Iris pigment epithelial cell (primary cell): ENCODE data around the gene TAF1B.

Experiments used
- DNase-seq: peaks from one replicate; pipeline ENCODE4 v3.0.0-alpha.2; 2011; ENCODE audit warnings: low read depth

TAF1B gene

DNA sequence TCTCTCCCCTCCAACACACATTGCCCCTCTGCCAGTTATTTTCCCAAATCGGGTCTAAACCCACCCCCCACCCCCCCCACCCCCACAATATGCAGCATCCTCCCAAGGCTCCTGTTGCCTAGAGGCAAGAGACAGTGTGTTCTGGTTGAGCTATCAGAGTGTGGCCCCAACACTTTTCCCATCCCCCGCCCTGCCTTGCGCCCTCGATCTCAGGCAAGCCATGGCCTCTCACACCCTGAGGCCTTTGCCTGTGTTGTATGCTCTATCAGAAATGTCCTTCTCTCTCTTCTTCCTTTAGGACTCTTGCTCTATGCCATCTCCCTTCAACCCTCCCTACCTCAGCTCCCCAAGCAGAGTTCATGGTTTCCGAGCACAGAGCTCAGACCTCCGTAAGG is 98.7 kb downstream of the TAF1B start:
- DNase-seq, result no peak

DNA sequence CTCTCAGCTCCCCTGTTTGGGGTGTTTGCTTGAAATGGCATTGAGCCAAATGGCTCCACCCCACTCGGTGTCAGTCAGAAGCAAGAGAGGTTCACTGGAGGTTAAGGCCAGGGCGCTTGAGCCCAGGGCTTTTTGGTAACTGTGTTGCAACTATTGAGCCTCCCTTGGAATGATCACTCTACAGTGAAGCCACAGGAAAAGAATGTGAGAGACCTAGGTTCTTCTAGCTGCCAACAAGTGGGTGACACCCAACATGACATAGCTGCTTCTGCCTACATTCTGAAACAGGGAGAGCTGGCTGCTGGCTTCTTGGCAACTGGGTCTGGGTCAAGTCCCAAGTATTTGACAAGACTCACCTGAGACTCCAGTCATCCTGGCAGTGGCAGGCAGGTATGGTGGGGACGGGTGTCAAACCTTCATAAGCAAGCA is 101.1 kb downstream of the TAF1B start:
- DNase-seq, result no peak

GRCh38 chr2:9945596-9945995 is 102.3 kb downstream of the TAF1B start:
- no peak for DNase-seq

GRCh38 chr2:9946076-9946475 is 102.8 kb downstream of the TAF1B start:
- no peak for DNase-seq

DNA sequence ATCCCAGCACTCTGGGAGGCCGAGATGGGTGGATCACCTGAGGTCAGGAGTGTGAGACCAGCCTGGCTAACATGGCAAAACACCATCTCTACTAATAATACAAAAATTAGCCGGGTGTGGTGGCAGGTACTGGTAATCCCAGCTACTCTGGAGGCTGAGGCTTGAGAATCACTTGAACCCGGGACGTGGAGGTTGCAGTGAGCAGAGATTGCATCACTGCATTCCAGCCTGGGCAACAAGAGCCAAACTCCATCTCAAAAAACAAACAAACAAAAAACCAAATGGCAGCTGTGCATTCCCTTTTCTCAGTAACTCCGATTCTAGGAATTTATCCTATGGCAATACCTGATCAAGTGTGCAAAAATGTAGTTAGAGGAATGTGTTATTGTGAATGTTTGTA is 103.5 kb downstream of the TAF1B start:
- no peak for DNase-seq

DNA sequence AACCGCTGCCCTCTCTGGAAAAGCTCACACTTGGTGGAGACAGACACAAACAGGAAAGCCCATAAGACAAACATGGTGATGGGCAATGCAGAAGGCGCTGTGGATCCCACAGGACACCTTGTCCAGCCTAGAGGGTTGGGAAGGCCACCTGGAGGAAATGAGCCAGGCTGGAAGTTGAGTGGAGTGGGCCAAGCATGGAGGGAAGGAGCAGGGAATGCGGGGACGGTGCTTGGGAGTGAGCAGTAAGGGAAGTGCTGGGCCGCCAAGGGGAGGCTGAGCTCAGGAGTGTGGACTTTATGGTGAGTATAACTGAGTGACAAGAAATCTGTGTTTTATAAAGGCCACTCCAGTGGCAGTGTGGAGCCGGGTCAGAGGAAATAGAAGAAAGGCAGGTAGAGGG is 105.4 kb downstream of the TAF1B start:
- DNase-seq, result no peak

DNA sequence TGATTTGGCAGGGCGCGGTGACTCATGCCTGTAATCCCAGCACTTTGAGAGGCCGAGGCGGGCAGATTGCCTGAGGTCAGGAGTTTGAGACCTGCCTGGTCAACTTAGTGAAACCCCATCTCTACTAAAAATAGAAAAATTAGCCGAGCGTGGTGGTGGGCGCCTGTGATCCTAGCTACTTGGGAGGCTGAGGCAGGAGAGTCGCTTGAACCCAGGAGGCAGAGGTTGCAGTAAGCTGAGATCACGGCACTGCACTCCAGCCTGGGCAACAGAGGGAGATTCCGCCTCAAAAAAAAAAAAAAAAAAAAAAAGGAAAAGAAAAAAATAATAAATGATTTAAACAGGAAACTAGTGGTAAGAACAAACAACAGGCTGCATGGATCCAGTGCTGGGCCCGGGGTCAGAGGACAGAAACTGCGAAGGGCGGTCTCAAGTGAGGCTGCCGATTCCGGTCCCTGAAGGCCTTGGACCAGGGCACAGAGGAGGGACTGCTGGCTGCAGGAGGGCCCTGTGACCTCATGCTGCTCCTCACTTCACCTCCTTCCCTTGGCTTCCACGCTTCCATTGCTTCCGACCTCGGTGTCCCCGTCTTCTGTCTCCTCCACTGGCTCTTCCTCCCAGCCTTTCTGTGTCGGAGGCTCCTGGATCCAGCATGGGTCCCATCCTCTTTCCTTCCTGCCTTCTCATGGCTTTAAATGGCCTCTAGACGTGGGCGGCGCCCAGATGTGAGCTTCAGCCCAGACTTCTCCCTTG is 106.1 kb downstream of the TAF1B start:
- no peak for DNase-seq

GRCh38 chr2:9949992-9950520 is 106.8 kb downstream of the TAF1B start:
- no peak for DNase-seq

- DNase-seq, result no peak
These were observed 107.4 kb downstream of the TAF1B start for GRCh38 chr2:9950521-9951271.

DNA sequence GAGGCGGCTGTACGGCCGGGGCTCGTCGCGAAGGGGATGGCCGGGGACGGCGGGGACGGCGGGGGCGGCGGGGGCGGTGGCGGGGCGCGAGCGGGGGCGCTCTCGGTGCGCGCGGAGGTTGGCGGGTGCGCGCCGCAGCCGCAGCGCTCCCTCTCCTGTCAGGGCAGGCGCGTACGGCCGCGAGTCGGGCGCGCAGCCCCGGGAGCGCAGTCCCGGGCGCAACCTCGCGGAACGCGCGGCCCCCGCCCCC is 107.9 kb downstream of the TAF1B start:
- no peak for DNase-seq

GRCh38 chr2:9951522-9952285 is 108.4 kb downstream of the TAF1B start, which contains the start of gene GRHL1:
Gene GRHL1 (plus strand): TSS chr2:9951693. CDS start chr2:9951834, 141 bp downstream.
- DNase-seq, result peak; percentile 90

GRCh38 chr2:9952286-9952737 is 109.0 kb downstream of the TAF1B start:
- no peak for DNase-seq

DNA sequence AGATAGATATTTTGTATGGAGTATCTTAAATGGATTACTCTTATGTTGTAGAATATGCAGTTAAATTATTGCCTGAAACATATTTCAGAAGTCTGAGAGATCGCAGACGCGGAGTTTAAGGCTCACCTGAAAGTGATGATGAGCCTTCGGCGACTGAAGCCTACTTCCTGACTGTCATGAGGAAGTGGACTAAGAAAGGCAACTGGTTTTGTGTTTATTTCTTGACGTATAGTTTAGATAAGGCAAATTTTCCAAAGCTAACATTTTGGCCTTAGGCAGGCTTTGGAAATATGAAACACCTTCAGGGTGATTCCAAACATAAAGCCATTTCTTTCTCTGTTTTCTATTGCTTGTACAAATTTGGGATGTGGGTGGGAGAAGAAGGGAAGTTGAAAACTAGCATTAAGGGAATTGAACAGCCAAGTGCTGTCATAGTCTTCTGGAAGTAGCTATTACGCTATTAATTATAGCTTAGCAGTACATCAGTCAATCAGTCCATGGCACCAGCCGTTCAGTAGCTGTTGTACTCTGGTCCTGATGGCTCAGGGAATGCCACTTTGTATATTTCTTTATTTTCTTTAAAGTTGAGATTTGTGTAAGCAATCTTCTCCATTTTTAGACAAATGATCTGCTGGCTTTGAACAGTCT is 109.7 kb downstream of the TAF1B start:
- no peak for DNase-seq

GRCh38 chr2:9954136-9954535 is 110.9 kb downstream of the TAF1B start:
- DNase-seq, result no peak

GRCh38 chr2:9958057-9958456 is 114.8 kb downstream of the TAF1B start:
- no peak for DNase-seq

DNA sequence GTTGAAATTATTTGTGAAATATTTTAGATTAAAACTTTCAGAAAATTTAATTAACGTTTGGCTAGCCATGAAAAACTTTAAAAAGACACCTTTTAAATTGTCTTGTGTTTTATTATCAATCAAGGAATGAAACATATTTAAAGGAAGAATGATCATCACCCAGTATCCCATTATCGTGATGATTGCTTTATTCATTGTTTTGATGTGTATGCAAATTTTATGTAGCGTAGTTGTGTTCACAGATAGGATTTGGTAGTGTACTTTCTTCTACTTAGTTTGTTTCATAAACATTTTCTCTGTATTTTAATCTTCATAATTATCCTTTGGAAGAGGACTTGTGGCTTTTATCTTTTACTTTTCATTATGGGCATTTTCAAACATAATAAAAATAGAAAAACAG is 116.0 kb downstream of the TAF1B start:
- DNase-seq, result no peak

DNA sequence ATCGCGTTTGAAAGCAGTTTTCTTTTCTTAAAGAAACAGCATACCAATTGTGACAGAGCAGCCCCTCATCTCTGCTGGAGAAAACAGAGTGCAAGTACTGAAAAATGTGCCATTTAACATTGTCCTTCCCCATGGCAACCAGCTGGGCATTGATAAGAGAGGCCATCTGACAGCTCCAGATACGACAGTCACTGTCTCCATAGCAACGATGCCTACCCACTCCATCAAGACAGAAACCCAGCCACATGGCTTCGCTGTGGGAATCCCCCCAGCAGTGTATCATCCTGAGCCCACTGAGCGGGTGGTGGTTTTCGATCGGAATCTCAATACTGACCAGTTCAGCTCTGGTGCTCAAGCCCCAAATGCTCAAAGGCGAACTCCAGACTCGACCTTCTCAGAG is 117.7 kb downstream of the TAF1B start:
- DNase-seq, result no peak

GRCh38 chr2:9964334-9964980 is 121.2 kb downstream of the TAF1B start:
- DNase-seq, result no peak

- DNase-seq, result no peak
These were observed 122.0 kb downstream of the TAF1B start for GRCh38 chr2:9965119-9965822.

- no peak for DNase-seq
These were observed 123.3 kb downstream of the TAF1B start for GRCh38 chr2:9966491-9967022.
